Measurements from ENCODE around the gene TULP4. TPM values are rescaled to one million over a fixed set of nuclear protein-coding genes. Genes with fewer than 3 reads are reported as not detected.

TULP4 gene
- polyA plus RNA-seq, 1 donor (not counting 4 experiments of a cell fraction or from before 2014, with no cell fraction given) = 13.1 TPM

GRCh38 chr6:158358450-158359077, 46.3 kb downstream of the TULP4 start:
- H3K9me1 ChIP-seq (ENCODE audit: control insufficient read depth, extremely low read depth, insufficient read depth, low read length) = no peaks in the 10 kb centered on the region
- no peak overlapping the region for H3K9ac ChIP-seq (ENCODE audit: control insufficient read depth, extremely low read depth, insufficient read depth, low read length)
- no peak overlapping the region for H3K27ac ChIP-seq (ENCODE audit: control insufficient read depth, insufficient read depth, low read length)
- H3K4me3 ChIP-seq (ENCODE audit: control insufficient read depth in 2 of 3, extremely low read depth in 1 of 3, insufficient read depth in 2 of 3, low read depth in 1 of 3, low read length in 3 of 3) = no peak overlapping the region
- H3K79me2 ChIP-seq (ENCODE audit: control insufficient read depth, insufficient read depth, low read length) = peaks cover 15% of the 10 kb centered on the region
- FAIRE-seq (no peak), DNase-seq (ENCODE audit: low read depth, low spot score) (no peak)
- peaks cover 19% of the 10 kb centered on the region for H3K4me1 ChIP-seq (ENCODE audit: control insufficient read depth, extremely low read depth, insufficient read depth, low read length)
- H3K4me2 ChIP-seq (ENCODE audit: control insufficient read depth, extremely low read depth, insufficient read depth, low read depth, low read length) = no peak overlapping the region
- no peaks in the 10 kb centered on the region for H3K9me3 ChIP-seq (ENCODE audit: control insufficient read depth, low read depth, low read length)
- dilution Hi-C loops (cut with MboI; ENCODE audit: extremely low pct_ligation_motif_present, low sequenced_read_pairs) = no loop called here
- H4K20me1 ChIP-seq (ENCODE audit: control insufficient read depth, extremely low read depth, insufficient read depth, low read length) = no peaks in the 10 kb centered on the region
- TF ChIP-seq EZH2 (IDR thresholded peaks at IDR 0.05; ENCODE audit: low read length) (no peak), CTCF (optimal IDR thresholded peaks at IDR 0.05 in 1 of 3, IDR thresholded peaks at IDR 0.05 in 1 of 3, conservative IDR thresholded peaks at IDR 0.05 in 1 of 3; ENCODE audit: extremely low read depth in 1 of 3, insufficient read depth in 2 of 3, low read length in 3 of 3) (no peak)
- H2AFZ ChIP-seq (ENCODE audit: control insufficient read depth, low read length) = no peak overlapping the region
- H3K27me3 ChIP-seq (ENCODE audit: control insufficient read depth, extremely low read depth, insufficient read depth, low read length) = no peaks in the 10 kb centered on the region
- no peaks in the 10 kb centered on the region for H3K36me3 ChIP-seq (ENCODE audit: control insufficient read depth in 2 of 2, extremely low read depth in 1 of 2, insufficient read depth in 2 of 2, low read length in 2 of 2)

DNA sequence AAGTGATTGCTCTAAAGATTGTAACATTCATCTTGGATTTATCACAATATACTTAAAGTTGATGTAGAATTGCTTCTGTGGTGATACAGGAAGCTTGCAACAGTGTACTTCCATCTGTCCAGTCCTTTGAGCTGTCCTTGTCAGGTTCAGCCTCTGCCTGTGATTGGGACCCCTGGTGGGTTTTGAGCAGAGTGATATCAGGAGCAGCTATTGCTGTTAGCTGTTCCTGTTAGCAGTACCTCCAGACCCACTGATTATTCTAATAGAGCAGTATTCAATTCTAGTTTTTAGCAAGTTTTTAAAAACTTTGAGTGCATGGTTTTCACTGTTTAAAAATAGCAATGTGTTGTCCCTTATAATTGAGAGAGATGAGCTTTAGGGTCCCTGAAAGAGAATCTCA, 48.8 kb downstream of the TULP4 start:
- no peaks in the 10 kb centered on the region for H4K20me1 ChIP-seq (ENCODE audit: control insufficient read depth, extremely low read depth, insufficient read depth, low read length)
- H3K36me3 ChIP-seq (ENCODE audit: control insufficient read depth in 2 of 2, extremely low read depth in 1 of 2, insufficient read depth in 2 of 2, low read length in 2 of 2) = no peaks in the 10 kb centered on the region
- no peaks in the 10 kb centered on the region for H3K9me1 ChIP-seq (ENCODE audit: control insufficient read depth, extremely low read depth, insufficient read depth, low read length)
- no peak for DNase-seq (ENCODE audit: low read depth, low spot score)
- no peak overlapping the region for H2AFZ ChIP-seq (ENCODE audit: control insufficient read depth, low read length)
- H3K27me3 ChIP-seq (ENCODE audit: control insufficient read depth, extremely low read depth, insufficient read depth, low read length) = no peaks in the 10 kb centered on the region
- H3K4me1 ChIP-seq (ENCODE audit: control insufficient read depth, extremely low read depth, insufficient read depth, low read length) = peaks cover 19% of the 10 kb centered on the region
- no peak for TF ChIP-seq EZH2 (IDR thresholded peaks at IDR 0.05; ENCODE audit: low read length)
- no peak for TF ChIP-seq CTCF (optimal IDR thresholded peaks at IDR 0.05 in 1 of 3, IDR thresholded peaks at IDR 0.05 in 1 of 3, conservative IDR thresholded peaks at IDR 0.05 in 1 of 3; ENCODE audit: extremely low read depth in 1 of 3, insufficient read depth in 2 of 3, low read length in 3 of 3)
- no peaks in the 10 kb centered on the region for H3K9me3 ChIP-seq (ENCODE audit: control insufficient read depth, low read depth, low read length)
- FAIRE-seq = no peak
- peaks cover 11% of the 10 kb centered on the region for H3K79me2 ChIP-seq (ENCODE audit: control insufficient read depth, insufficient read depth, low read length)
- dilution Hi-C loops (cut with MboI; ENCODE audit: extremely low pct_ligation_motif_present, low sequenced_read_pairs) = no loop called here
- H3K27ac ChIP-seq (ENCODE audit: control insufficient read depth, insufficient read depth, low read length) = no peak overlapping the region
- H3K4me2 ChIP-seq (ENCODE audit: control insufficient read depth, extremely low read depth, insufficient read depth, low read depth, low read length) = no peak overlapping the region
- H3K9ac ChIP-seq (ENCODE audit: control insufficient read depth, extremely low read depth, insufficient read depth, low read length) = no peak overlapping the region
- H3K4me3 ChIP-seq (ENCODE audit: control insufficient read depth in 2 of 3, extremely low read depth in 1 of 3, insufficient read depth in 2 of 3, low read depth in 1 of 3, low read length in 3 of 3) = no peak overlapping the region

Data from keratinocyte (primary cell).